ENCODE data around the gene CNPY3. TPM values are rescaled to one million over a fixed set of nuclear protein-coding genes. Genes with fewer than 3 reads are reported as not detected.
A peak's percentile ranks its signal among the peaks of the same experiment; 100 is the strongest.

CNPY3 gene
- total and polyA plus RNA-seq, 2 of the 13 experiments (the other 11 are each of a cell fraction or from before 2014, with no cell fraction given) = 42.3 to 60.2 TPM

DNA sequence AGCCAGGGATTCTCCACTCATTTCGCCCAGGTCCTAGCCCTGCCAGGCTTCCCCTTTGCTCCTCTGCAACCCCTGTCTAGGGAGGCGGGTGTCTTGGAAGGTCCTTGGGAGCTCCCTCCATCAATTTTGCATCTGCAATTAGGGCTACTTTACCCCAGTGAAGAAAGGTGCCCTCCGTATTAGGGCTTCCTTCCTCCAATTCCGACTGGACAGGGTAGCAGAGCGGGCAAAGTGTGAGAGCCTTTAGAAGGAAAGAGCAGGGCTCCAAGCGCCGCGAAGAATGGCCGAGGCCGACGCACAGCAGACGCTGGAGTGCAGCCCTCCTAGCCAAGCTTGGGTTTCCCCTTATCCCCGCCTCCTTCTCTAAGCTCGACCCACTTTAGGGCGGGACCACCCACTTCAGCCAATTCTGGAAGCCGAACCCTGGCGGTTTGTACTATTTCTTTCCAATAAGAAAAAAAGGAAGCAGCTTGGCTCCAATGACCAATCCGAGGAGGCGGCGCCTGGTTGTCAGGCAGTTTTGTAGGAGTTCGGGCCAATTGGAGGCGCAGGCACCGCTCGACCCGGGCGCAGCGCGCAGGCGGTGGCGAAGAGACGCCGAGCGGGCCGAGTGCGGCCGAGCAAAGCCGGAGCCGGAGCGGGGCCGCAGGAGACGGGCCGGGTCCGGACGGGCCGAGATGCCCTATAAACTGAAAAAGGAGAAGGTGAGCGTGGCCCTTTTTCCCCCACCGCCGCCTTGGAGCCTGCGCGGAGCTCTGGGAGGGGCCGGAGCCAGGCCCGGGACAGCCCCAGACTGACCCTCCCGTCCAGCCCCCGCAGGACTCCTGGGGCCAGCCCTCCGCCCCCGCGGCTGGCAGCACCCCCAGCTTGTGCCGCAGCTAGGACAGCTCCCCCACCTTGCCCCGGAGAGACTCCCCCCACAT is 55.0 kb downstream of the CNPY3 start, which contains the start of gene PPP2R5D (continued):
- TF ChIP-seq, protein P1, sequence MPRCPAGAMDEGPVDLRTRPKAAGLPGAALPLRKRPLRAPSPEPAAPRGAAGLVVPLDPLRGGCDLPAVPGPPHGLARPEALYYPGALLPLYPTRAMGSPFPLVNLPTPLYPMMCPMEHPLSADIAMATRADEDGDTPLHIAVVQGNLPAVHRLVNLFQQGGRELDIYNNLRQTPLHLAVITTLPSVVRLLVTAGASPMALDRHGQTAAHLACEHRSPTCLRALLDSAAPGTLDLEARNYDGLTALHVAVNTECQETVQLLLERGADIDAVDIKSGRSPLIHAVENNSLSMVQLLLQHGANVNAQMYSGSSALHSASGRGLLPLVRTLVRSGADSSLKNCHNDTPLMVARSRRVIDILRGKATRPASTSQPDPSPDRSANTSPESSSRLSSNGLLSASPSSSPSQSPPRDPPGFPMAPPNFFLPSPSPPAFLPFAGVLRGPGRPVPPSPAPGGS (CRISPR knock-in tag; IDR thresholded peaks at IDR 0.05) = no peak
- TF ChIP-seq ZNF232 (CRISPR knock-in tag; IDR thresholded peaks at IDR 0.05; ENCODE audit: borderline replicate concordance) = peak; percentile 66; the same call in 1 of the 2 replicates
- 0 out of 2 replicates have a peak, but pooled peaks have one; percentile 51 for TF ChIP-seq ZNF234 (CRISPR knock-in tag; conservative IDR thresholded peaks at IDR 0.05)
- TF ChIP-seq, protein P2, sequence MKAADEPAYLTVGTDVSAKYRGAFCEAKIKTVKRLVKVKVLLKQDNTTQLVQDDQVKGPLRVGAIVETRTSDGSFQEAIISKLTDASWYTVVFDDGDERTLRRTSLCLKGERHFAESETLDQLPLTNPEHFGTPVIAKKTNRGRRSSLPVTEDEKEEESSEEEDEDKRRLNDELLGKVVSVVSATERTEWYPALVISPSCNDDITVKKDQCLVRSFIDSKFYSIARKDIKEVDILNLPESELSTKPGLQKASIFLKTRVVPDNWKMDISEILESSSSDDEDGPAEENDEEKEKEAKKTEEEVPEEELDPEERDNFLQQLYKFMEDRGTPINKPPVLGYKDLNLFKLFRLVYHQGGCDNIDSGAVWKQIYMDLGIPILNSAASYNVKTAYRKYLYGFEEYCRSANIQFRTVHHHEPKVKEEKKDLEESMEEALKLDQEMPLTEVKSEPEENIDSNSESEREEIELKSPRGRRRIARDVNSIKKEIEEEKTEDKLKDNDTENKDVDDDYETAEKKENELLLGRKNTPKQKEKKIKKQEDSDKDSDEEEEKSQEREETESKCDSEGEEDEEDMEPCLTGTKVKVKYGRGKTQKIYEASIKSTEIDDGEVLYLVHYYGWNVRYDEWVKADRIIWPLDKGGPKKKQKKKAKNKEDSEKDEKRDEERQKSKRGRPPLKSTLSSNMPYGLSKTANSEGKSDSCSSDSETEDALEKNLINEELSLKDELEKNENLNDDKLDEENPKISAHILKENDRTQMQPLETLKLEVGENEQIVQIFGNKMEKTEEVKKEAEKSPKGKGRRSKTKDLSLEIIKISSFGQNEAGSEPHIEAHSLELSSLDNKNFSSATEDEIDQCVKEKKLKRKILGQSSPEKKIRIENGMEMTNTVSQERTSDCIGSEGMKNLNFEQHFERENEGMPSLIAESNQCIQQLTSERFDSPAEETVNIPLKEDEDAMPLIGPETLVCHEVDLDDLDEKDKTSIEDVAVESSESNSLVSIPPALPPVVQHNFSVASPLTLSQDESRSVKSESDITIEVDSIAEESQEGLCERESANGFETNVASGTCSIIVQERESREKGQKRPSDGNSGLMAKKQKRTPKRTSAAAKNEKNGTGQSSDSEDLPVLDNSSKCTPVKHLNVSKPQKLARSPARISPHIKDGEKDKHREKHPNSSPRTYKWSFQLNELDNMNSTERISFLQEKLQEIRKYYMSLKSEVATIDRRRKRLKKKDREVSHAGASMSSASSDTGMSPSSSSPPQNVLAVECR (CRISPR knock-in tag; IDR thresholded peaks at IDR 0.05; ENCODE audit: borderline replicate concordance) = peak; percentile 67; the same call in 1 of the 2 replicates
- TF ChIP-seq HNF4G (IDR thresholded peaks at IDR 0.05; ENCODE audit: borderline replicate concordance, low read depth, low read length) = no peak
- no peak for TF ChIP-seq HNF4G (CRISPR knock-in tag; IDR thresholded peaks at IDR 0.05; ENCODE audit: borderline replicate concordance, low read depth)
- TF ChIP-seq ZNF501 (CRISPR knock-in tag; IDR thresholded peaks at IDR 0.05) = peak; percentile 94
- TF ChIP-seq, protein P3, sequence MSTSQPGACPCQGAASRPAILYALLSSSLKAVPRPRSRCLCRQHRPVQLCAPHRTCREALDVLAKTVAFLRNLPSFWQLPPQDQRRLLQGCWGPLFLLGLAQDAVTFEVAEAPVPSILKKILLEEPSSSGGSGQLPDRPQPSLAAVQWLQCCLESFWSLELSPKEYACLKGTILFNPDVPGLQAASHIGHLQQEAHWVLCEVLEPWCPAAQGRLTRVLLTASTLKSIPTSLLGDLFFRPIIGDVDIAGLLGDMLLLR (CRISPR knock-in tag; IDR thresholded peaks at IDR 0.05) = peak; percentile 73
- peak; percentile 67 for TF ChIP-seq BHLHE40 (IDR thresholded peaks at IDR 0.05; ENCODE audit: low read length)
- TF ChIP-seq THAP11 (CRISPR knock-in tag; IDR thresholded peaks at IDR 0.05) = peak; percentile 61; the same call in 1 of the 2 replicates
- TF ChIP-seq, protein P4, sequence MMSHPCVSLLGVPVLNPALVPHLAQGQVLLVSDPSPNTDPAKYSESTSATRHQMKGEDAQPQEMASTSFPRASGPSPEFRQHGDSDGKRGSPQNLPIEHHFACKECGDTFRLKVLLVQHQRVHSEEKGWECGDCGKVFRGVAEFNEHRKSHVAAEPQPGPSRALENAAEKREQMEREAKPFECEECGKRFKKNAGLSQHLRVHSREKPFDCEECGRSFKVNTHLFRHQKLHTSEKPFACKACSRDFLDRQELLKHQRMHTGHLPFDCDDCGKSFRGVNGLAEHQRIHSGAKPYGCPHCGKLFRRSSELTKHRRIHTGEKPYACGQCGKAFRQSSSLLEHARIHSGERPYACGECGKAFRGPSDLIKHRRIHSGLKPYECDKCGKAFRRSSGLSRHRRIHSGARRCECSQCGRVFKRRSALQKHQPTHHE (CRISPR knock-in tag; IDR thresholded peaks at IDR 0.05; ENCODE audit: borderline replicate concordance) = peak; percentile 80; the same call in 1 of the 2 replicates
- TF ChIP-seq MTF1 (CRISPR knock-in tag; IDR thresholded peaks at IDR 0.05) = peak; percentile 67; the same call in 1 of the 2 replicates
- no peak for TF ChIP-seq NPAS2 (CRISPR knock-in tag; IDR thresholded peaks at IDR 0.05; ENCODE audit: borderline replicate concordance)
- no peak for TF ChIP-seq ZNF746 (CRISPR knock-in tag; IDR thresholded peaks at IDR 0.05)
- peak; percentile 62; the same call in 1 of the 2 replicates for TF ChIP-seq TOPORS (CRISPR knock-in tag; IDR thresholded peaks at IDR 0.05)
- peak; percentile 99 for TF ChIP-seq POLR2G (IDR thresholded peaks at IDR 0.05; ENCODE audit: low read depth, low read length)
- TF ChIP-seq ZNF101 (CRISPR knock-in tag; IDR thresholded peaks at IDR 0.05; ENCODE audit: borderline replicate concordance, low read depth) = no peak
- TF ChIP-seq, protein P5, sequence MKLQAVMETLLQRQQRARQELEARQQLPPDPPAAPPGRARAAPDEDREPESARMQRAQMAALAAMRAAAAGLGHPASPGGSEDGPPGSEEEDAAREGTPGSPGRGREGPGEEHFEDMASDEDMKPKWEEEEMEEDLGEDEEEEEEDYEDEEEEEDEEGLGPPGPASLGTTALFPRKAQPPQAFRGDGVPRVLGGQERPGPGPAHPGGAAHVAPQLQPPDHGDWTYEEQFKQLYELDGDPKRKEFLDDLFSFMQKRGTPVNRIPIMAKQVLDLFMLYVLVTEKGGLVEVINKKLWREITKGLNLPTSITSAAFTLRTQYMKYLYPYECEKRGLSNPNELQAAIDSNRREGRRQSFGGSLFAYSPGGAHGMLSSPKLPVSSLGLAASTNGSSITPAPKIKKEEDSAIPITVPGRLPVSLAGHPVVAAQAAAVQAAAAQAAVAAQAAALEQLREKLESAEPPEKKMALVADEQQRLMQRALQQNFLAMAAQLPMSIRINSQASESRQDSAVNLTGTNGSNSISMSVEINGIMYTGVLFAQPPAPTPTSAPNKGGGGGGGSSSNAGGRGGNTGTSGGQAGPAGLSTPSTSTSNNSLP (IDR thresholded peaks at IDR 0.05; ENCODE audit: low read depth, low read length) = no peak
- 0 out of 2 replicates have a peak, but pooled peaks have one; percentile 20 for TF ChIP-seq CAMTA2 (CRISPR knock-in tag; IDR thresholded peaks at IDR 0.05; ENCODE audit: borderline replicate concordance)
